H9 (cell line): ENCODE results near the gene LEPR. TPM values are rescaled to one million over a fixed set of nuclear protein-coding genes. Genes with fewer than 3 reads are reported as not detected.

Experiments used
- DNase-seq: peaks from one replicate; pipeline ENCODE4 v3.0.0-alpha.2; 2017
- H2AFZ ChIP-seq: one replicate; pipeline ENCODE4 v1.6.1; 2013; ENCODE audit warnings: mild to moderate bottlenecking, low read length, control low read depth, moderate library complexity
- H2AK5ac ChIP-seq: 2 replicates; pipeline ENCODE4 v1.6.1; 2013; ENCODE audit warnings: low read length, control low read depth, mixed read lengths; ENCODE audit not compliant: insufficient read length
- H2BK120ac ChIP-seq: one replicate; pipeline ENCODE4 v1.6.1; 2013; ENCODE audit warnings: low read depth, mild to moderate bottlenecking, low read length, control low read depth, inconsistent platforms; ENCODE audit not compliant: poor library complexity, severe bottlenecking
- H2BK12ac ChIP-seq: 2 replicates; pipeline ENCODE4 v1.6.1; 2013; ENCODE audit warnings: low read length, control low read depth, mixed read lengths, low read depth; ENCODE audit not compliant: insufficient read length
- H2BK15ac ChIP-seq: 2 replicates; pipeline ENCODE4 v1.6.1; 2013; ENCODE audit warnings: low read depth, low read length, control low read depth
- H2BK20ac ChIP-seq: one replicate; pipeline ENCODE4 v1.6.1; 2013; ENCODE audit warnings: low read depth, mild to moderate bottlenecking, low read length, control low read depth, inconsistent platforms; ENCODE audit not compliant: poor library complexity, severe bottlenecking
- H2BK5ac ChIP-seq: 2 replicates; pipeline ENCODE4 v1.6.1; 2013; ENCODE audit warnings: low read length, control low read depth, mixed read lengths; ENCODE audit not compliant: insufficient read length
- H3K14ac ChIP-seq: 2 replicates; pipeline ENCODE4 v1.6.1; 2013; ENCODE audit warnings: low read length, control low read depth; ENCODE audit not compliant: insufficient read depth
- H3K18ac ChIP-seq: 2 replicates; pipeline ENCODE4 v1.6.1; 2013; ENCODE audit warnings: low read depth, mild to moderate bottlenecking, mixed read lengths, low read length, control low read depth; ENCODE audit not compliant: insufficient read length
- H3K23ac ChIP-seq: 2 replicates; pipeline ENCODE4 v1.6.1; 2013; ENCODE audit warnings: low read length, control low read depth, mixed read lengths, low read depth; ENCODE audit not compliant: insufficient read length
- H3K23me2 ChIP-seq: 2 replicates; pipeline ENCODE4 v1.6.1; 2013; ENCODE audit warnings: low read depth, mild to moderate bottlenecking, mixed read lengths, low read length, control low read depth; ENCODE audit not compliant: insufficient read length, poor library complexity, severe bottlenecking
- H3K27ac ChIP-seq: 2 replicates; pipeline ENCODE4 v1.5.1; 2013; ENCODE audit warnings: low read length, control low read depth, mixed read lengths, low read depth; ENCODE audit not compliant: insufficient read length
- H3K27me3 ChIP-seq: 2 replicates; pipeline ENCODE4 v1.6.1; 2013; ENCODE audit warnings: low read length, control low read depth, inconsistent platforms; ENCODE audit not compliant: insufficient read depth
- H3K4ac ChIP-seq: 2 replicates; pipeline ENCODE4 v1.6.1; 2013; ENCODE audit warnings: low read depth, mild to moderate bottlenecking, control low read depth, inconsistent platforms, low read length, moderate library complexity
- H3K4me1 ChIP-seq: 2 replicates; pipeline ENCODE4 v1.6.1; 2013; ENCODE audit warnings: low read length, control low read depth, inconsistent platforms; ENCODE audit not compliant: insufficient read depth
- H3K4me2 ChIP-seq: 2 replicates; pipeline ENCODE4 v1.6.1; 2013; ENCODE audit warnings: low read length, control low read depth, mixed read lengths; ENCODE audit not compliant: insufficient read length, insufficient read depth
- H3K56ac ChIP-seq: 2 replicates; pipeline ENCODE4 v1.6.1; 2013; ENCODE audit warnings: low read depth, mild to moderate bottlenecking, mixed read lengths, low read length, control low read depth; ENCODE audit not compliant: insufficient read length
- H3K79me1 ChIP-seq: 2 replicates; pipeline ENCODE4 v1.6.1; 2013; ENCODE audit warnings: low read depth, mild to moderate bottlenecking, moderate library complexity, low read length, control low read depth, inconsistent platforms; ENCODE audit not compliant: insufficient read depth, poor library complexity, severe bottlenecking
- H3K79me2 ChIP-seq: 2 replicates; pipeline ENCODE4 v1.6.1; 2013; ENCODE audit warnings: low read length, control low read depth, inconsistent platforms; ENCODE audit not compliant: insufficient read depth
- H3K9ac ChIP-seq: 2 replicates; pipeline ENCODE4 v1.6.1; 2013; ENCODE audit warnings: low read length, control low read depth, mixed read lengths; ENCODE audit not compliant: insufficient read length; ENCODE audit errors: extremely low read depth
- H3K9me3 ChIP-seq: one replicate; pipeline ENCODE4 v1.6.1; 2013; ENCODE audit warnings: low read depth, low read length, inconsistent platforms; ENCODE audit not compliant: control insufficient read depth
- H3T11ph ChIP-seq: one replicate; pipeline ENCODE4 v1.6.1; 2013; ENCODE audit warnings: mild to moderate bottlenecking, low read length, control low read depth, inconsistent platforms
- H4K20me1 ChIP-seq: one replicate; pipeline ENCODE4 v1.6.1; 2013; ENCODE audit not compliant: control insufficient read depth, insufficient read length, insufficient read depth
- H4K5ac ChIP-seq: 2 replicates; pipeline ENCODE4 v1.6.1; 2013; ENCODE audit warnings: low read depth, mild to moderate bottlenecking, mixed read lengths, low read length, control low read depth; ENCODE audit not compliant: insufficient read length
- H4K8ac ChIP-seq: replicated peaks from 2 replicates; pipeline ENCODE4 v1.6.1; 2013; ENCODE audit warnings: low read length, control low read depth, mixed read lengths, low read depth; ENCODE audit not compliant: insufficient read length
- H4K91ac ChIP-seq: 2 replicates; pipeline ENCODE4 v1.6.1; 2013; ENCODE audit warnings: low read depth, mild to moderate bottlenecking, moderate library complexity, mixed read lengths, low read length, control low read depth; ENCODE audit not compliant: insufficient read length
- H3K27ac Mint-ChIP-seq, 3 experiments: 2 replicates in 2 of 3; 3 replicates in 1 of 3; pipeline ENCODE4 v1.8.0; 2020 to 2021; ENCODE audit warnings: mixed read lengths in 3 of 3, mild to moderate bottlenecking in 1 of 3, moderate library complexity in 1 of 3
- H3K27me3 Mint-ChIP-seq: 2 replicates; pipeline ENCODE4 v1.8.0; 2021; ENCODE audit warnings: low read depth, mild to moderate bottlenecking, moderate library complexity, mixed read lengths
- H3K36me3 Mint-ChIP-seq, 3 experiments: 2 replicates in 2 of 3; 3 replicates in 1 of 3; pipeline ENCODE4 v1.8.0; 2020 to 2021; ENCODE audit warnings: low read depth in 3 of 3, mixed read lengths in 3 of 3; ENCODE audit not compliant: insufficient read depth in 1 of 3
- H3K4me1 Mint-ChIP-seq, 2 experiments: 2 replicates each; pipeline ENCODE4 v1.8.0; 2020; ENCODE audit warnings: mixed read lengths in 2 of 2
- H3K4me3 Mint-ChIP-seq, 2 experiments: 2 replicates in 1 of 2; 3 replicates in 1 of 2; pipeline ENCODE4 v1.8.0; 2020 to 2021; ENCODE audit warnings: mild to moderate bottlenecking in 2 of 2, mixed read lengths in 2 of 2, moderate library complexity in 1 of 2
- H3K9me3 Mint-ChIP-seq, 2 experiments: 2 replicates in 1 of 2; 3 replicates in 1 of 2; pipeline ENCODE4 v1.8.0; 2020; ENCODE audit warnings: mild to moderate bottlenecking in 2 of 2, mixed read lengths in 2 of 2, moderate library complexity in 1 of 2
- WGBS: extraction: QIAGEN DNeasy Blood & Tissue Kit; methylation state at CpG from one replicate; pipeline ENCODE4 v1.1.7; 2013; ENCODE audit warnings: missing lambda C conversion rate, low lambda C conversion rate, mixed read lengths; ENCODE audit not compliant: insufficient read length; ENCODE audit errors: extremely low coverage; 5-methylcytosine and 5-hydroxymethylcytosine counted together
- total RNA-seq: library from RNA; stranded (reverse); gene quantifications from 2 replicates; pipeline ENCODE4 v1.2.1, GENCODE V29; 2021
- TF ChIP-seq, protein P1 (sequence below): fragments of 200-600 bp; sonication (generic); conservative IDR thresholded peaks from 3 replicates; pipeline ENCODE4 v1.8.0; 2021; ENCODE audit warnings: antibody characterized with exemption, mild to moderate bottlenecking

LEPR gene
- total RNA-seq, 1 experiment from 2014 or later = 3.3 TPM

DNA sequence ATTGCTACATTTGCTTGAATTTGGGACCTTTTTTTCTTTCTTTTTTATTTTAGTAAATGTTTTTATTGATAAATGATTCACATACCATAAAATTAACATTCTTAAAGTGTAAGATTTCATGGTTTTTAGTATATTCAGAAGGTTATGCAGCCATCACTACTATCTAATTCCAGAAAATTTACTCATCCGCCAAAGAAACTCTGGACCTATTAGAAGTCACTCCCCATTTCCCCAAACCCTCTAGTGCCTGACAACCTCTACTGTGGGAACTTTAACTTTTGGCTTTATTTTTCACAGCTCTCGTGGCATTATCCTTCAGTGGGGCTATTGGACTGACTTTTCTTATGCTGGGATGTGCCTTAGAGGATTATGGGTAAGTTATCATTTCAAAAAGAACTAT, 4.5 kb downstream of the LEPR start:
- no CpG with 5 or more reads among the region's 2 CpGs for WGBS
- TF ChIP-seq, protein P1, sequence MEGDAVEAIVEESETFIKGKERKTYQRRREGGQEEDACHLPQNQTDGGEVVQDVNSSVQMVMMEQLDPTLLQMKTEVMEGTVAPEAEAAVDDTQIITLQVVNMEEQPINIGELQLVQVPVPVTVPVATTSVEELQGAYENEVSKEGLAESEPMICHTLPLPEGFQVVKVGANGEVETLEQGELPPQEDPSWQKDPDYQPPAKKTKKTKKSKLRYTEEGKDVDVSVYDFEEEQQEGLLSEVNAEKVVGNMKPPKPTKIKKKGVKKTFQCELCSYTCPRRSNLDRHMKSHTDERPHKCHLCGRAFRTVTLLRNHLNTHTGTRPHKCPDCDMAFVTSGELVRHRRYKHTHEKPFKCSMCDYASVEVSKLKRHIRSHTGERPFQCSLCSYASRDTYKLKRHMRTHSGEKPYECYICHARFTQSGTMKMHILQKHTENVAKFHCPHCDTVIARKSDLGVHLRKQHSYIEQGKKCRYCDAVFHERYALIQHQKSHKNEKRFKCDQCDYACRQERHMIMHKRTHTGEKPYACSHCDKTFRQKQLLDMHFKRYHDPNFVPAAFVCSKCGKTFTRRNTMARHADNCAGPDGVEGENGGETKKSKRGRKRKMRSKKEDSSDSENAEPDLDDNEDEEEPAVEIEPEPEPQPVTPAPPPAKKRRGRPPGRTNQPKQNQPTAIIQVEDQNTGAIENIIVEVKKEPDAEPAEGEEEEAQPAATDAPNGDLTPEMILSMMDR = no peak

More for the DNA sequence above, 4.5 kb downstream of the LEPR start:
- Histone ChIP-seq H2BK15ac (no peak overlapping the region), H2BK120ac (no peak overlapping the region), H3K23me2 (peaks cover 4% of the 10 kb centered on the region), H4K8ac (no peak overlapping the region), H3T11ph (no peak overlapping the region), H3K23ac (no peak overlapping the region), H3K79me2 (peaks cover 10% of the 10 kb centered on the region; the same call in 1 of the 2 replicates), H3K14ac (no peak overlapping the region), H4K5ac (no peak overlapping the region), H3K4ac (no peak overlapping the region), H3K27me3 (no peaks in the 10 kb centered on the region), H3K79me1 (peaks cover 4% of the 10 kb centered on the region), H3K18ac (no peak overlapping the region), H2BK5ac (no peak overlapping the region), H4K20me1 (no peaks in the 10 kb centered on the region), H2AK5ac (no peak overlapping the region), H3K9me3 (no peaks in the 10 kb centered on the region), H2AFZ (no peak overlapping the region), H4K91ac (no peak overlapping the region), H2BK12ac (no peak overlapping the region), H3K27ac (peak overlapping the region; percentile 73), H3K4me1 (peaks cover 7% of the 10 kb centered on the region; the same call in 1 of the 2 replicates), H3K4me2 (no peak overlapping the region), H3K9ac (no peak overlapping the region), H3K56ac (no peak overlapping the region), H2BK20ac (no peak overlapping the region)
- Mint-ChIP-seq H3K27ac (peak overlapping the region; percentile 2 to 98 (median 98); a peak in 5 of 7 replicates), H3K27me3 (no peaks in the 10 kb centered on the region), H3K36me3 (peaks cover 9 to 36% (median 25%) of the 10 kb centered on the region in 3 experiments; a peak in 6 of 7 replicates), H3K4me1 (peaks cover 27 to 39% of the 10 kb centered on the region in 2 experiments), H3K4me3 (no peak overlapping the region), H3K9me3 (no peaks in the 10 kb centered on the region)
- DNase-seq = no peak
